Lower leg skin (tissue), 4 donors: ENCODE results near the gene MPZL1. TPM values are rescaled to one million over a fixed set of nuclear protein-coding genes. Genes with fewer than 3 reads are reported as not detected.
"Not testable (repeated sequence)": the region's sequence is repeated elsewhere in the genome, so short reads cannot be mapped to it uniquely, and the experiment has no call there.

Experiments used
- DNase-seq, 2 donors: peaks; one replicate each; pipeline ENCODE4 v3.0.0-alpha.2; 2019; ENCODE audit warnings: low spot score in 2 of 2
- H3K4me3 ChIP-seq: fragments of 200-600 bp; sonication (generic); 2 replicates; pipeline ENCODE4 v1.5.1; 2017; ENCODE audit warnings: mild to moderate bottlenecking, low read depth; ENCODE audit not compliant: poor library complexity, severe bottlenecking
- CTCF ChIP-seq, 3 donors: fragments of 450-650 bp; IDR thresholded peaks; one replicate each; pipeline ENCODE4 v1.5.1; 2016; ENCODE audit warnings: antibody characterized with exemption in 3 of 3, mild to moderate bottlenecking in 3 of 3, moderate library complexity in 2 of 3
- POLR2A ChIP-seq, 2 donors: fragments of 450-650 bp; IDR thresholded peaks; one replicate each; pipeline ENCODE4 v1.6.1; 2016 to 2017; ENCODE audit warnings: antibody characterized with exemption in 2 of 2, mild to moderate bottlenecking in 1 of 2, moderate library complexity in 1 of 2
- WGBS, 2 donors: methylation state at CpG; one replicate each; pipeline ENCODE4 v1.1.5; 2018; 5-methylcytosine and 5-hydroxymethylcytosine counted together
- intact Hi-C: fragments of 100-400 bp; cut with DNase I; formaldehyde crosslinking; loops from one replicate; pipeline ENCODE4 v1.15.0; 2023; ENCODE audit warnings: low total_unique reads
- total RNA-seq, 4 donors: library from RNA; depleted of rRNA; stranded (reverse); fragments of >200 nt; gene quantifications; one replicate each; pipeline ENCODE4 v1.1.0, GENCODE V29; 2016

MPZL1 gene
- total RNA-seq, 4 donors from 2014 or later: 24.9 to 54.6 (median 30.9) TPM

- TF ChIP-seq POLR2A (IDR thresholded peaks at IDR 0.05) (no peak), CTCF (IDR thresholded peaks at IDR 0.05) (no peak)
- H3K4me3 ChIP-seq: no peak overlapping the region
- DNase-seq: no peak
- 86 to 89% methylated on average over 4 of the region's 4 CpGs for WGBS, 2 donors
- intact Hi-C loops: no loop called here
Observed at GRCh38 chr1:167737169-167737568, 15.4 kb downstream of the MPZL1 start.

GRCh38 chr1:167738158-167738557 is 16.4 kb downstream of the MPZL1 start:
- TF ChIP-seq CTCF (IDR thresholded peaks at IDR 0.05) (no peak), POLR2A (IDR thresholded peaks at IDR 0.05) (no peak)
- WGBS, 2 donors: 95 to 98% methylated on average over 8 of the region's 8 CpGs
- H3K4me3 ChIP-seq: no peak overlapping the region
- DNase-seq: no peak
- intact Hi-C loops: no loop called here

GRCh38 chr1:167739752-167740151 is 18.0 kb downstream of the MPZL1 start:
- intact Hi-C loops: no loop called here

DNA sequence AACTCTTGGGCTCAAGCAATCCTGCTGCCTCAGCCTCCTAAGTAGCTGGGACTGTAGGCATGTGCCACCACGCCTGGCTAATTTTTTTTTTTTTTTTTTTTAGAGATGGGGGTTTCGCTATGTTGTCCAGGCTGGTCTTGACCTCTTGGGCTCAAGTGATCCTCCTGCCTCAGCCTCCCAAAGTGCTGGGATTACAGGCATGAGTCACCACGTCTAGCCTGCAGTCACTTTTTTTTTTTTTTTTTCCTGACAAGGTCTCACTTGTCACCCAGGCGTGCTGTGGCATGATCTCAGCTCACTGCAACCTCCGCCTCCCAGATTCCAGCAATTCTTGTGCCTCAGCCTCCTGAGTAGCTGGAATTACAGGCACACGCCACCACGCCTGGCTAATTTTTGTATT is 19.3 kb downstream of the MPZL1 start:
- DNase-seq, intact Hi-C loops, H3K4me3 ChIP-seq: not testable (repeated sequence)
- 87 to 88% methylated on average over 7 of the region's 7 CpGs for WGBS, 2 donors

More at GRCh38 chr1:167739752-167740151, 18.0 kb downstream of the MPZL1 start:
- H3K4me3 ChIP-seq: no peak overlapping the region
- TF ChIP-seq POLR2A (IDR thresholded peaks at IDR 0.05) (no peak), CTCF (IDR thresholded peaks at IDR 0.05) (no peak)
- DNase-seq: no peak
- 41 to 42% methylated on average over 3 of the region's 3 CpGs for WGBS, 2 donors

DNA sequence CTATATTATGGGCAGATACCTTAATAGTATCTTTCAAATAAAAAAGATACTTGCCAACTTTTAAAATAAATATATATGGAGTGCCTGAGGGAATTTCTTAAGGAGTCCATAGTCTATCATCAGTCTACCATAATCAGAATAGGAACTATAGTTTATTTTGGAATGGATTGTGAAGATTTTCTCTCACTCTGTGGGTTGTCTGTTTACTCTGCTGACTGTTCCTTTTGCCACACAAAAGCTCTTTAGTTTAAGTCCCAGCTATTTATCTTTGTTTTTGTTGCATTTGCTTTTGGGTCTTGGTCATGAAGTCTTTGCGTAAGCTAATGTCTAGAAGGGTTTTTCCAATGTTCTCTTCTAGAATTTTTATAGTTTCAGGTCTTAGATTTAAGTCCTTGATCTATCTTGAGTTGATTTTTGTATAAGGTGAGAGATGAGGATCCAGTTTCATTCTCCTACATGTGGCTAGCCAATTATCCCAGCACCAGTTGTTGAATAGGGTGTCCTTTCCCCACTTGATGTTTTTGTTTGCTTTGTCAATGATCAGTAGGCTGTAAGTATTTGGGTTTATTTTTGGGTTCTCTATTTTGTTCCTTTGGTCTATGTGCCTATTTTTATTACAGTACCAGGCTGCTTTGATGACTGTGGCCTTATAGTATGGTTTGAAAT is 20.7 kb downstream of the MPZL1 start:
- intact Hi-C loops, H3K4me3 ChIP-seq, DNase-seq: not testable (repeated sequence)
- WGBS, 2 donors: 79 to 85% methylated on average over 1 of the region's 1 CpG

DNA sequence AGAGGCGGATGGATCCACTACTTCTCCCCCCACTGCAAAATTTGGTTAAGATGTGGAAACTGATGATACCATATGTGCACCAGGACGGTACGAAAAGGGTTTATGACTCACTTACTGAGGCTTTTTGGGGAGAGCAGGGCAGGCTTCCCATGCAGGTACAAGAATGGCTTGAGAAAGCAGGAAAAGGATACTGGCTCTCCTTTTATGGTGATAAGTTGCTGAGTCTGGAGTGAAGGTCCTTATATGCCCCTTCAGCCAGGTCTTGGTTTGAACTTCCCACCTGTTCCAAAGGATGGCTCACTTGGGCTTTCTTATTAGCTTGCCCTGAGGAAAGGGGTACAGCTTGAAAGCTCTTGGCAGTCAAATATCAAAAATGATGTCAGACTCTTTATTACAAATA is 23.1 kb downstream of the MPZL1 start:
- no peak for DNase-seq
- intact Hi-C loops: no loop called here

More for the DNA sequence above, 23.1 kb downstream of the MPZL1 start:
- 76 to 84% methylated on average over 3 of the region's 3 CpGs for WGBS, 2 donors
- no peak overlapping the region for H3K4me3 ChIP-seq
- TF ChIP-seq CTCF (IDR thresholded peaks at IDR 0.05) (no peak), POLR2A (IDR thresholded peaks at IDR 0.05) (no peak)
